Karpas-422 (cell line): ENCODE measurements around the gene NKAIN4. TPM values are rescaled to one million over a fixed set of nuclear protein-coding genes. Genes with fewer than 3 reads are reported as not detected.

ENCODE experiments used
- DNase-seq: peaks from one replicate; pipeline ENCODE4 v3.0.0-alpha.2; 2015
- H2AFZ ChIP-seq: fragments of 200-600 bp; sonication (generic); 2 replicates; pipeline ENCODE4 v1.6.1; 2014; ENCODE audit warnings: antibody characterized with exemption, low read length, mixed read lengths
- H3K27ac ChIP-seq: fragments of 200-600 bp; sonication (generic); 2 replicates; pipeline ENCODE4 v1.5.1; 2014; ENCODE audit warnings: mild to moderate bottlenecking, low read length, moderate library complexity
- H3K27me3 ChIP-seq: fragments of 200-600 bp; sonication (generic); 2 replicates; pipeline ENCODE4 v1.6.1; 2014; ENCODE audit warnings: low read length, mixed read lengths
- H3K36me3 ChIP-seq: fragments of 200-600 bp; sonication (generic); 2 replicates; pipeline ENCODE4 v1.6.1; 2014; ENCODE audit warnings: low read length, mixed read lengths; ENCODE audit not compliant: insufficient read depth
- H3K4me1 ChIP-seq: fragments of 200-600 bp; sonication (generic); 2 replicates; pipeline ENCODE4 v1.6.1; 2014; ENCODE audit warnings: mild to moderate bottlenecking, low read length, mixed read lengths
- H3K4me2 ChIP-seq: fragments of 200-600 bp; sonication (generic); 2 replicates; pipeline ENCODE4 v1.6.1; 2014; ENCODE audit warnings: low read length, low read depth, mild to moderate bottlenecking; ENCODE audit not compliant: poor library complexity, severe bottlenecking
- H3K4me3 ChIP-seq: fragments of 200-600 bp; sonication (generic); 2 replicates; pipeline ENCODE4 v1.5.1; 2014; ENCODE audit warnings: mild to moderate bottlenecking, antibody characterized with exemption, low read length, mixed read lengths
- H3K79me2 ChIP-seq: fragments of 200-600 bp; sonication (generic); 2 replicates; pipeline ENCODE4 v1.6.1; 2014; ENCODE audit warnings: mild to moderate bottlenecking, low read length, mixed read lengths
- H3K9ac ChIP-seq: fragments of 200-600 bp; sonication (generic); 2 replicates; pipeline ENCODE4 v1.6.0; 2014; ENCODE audit warnings: low read length
- H3K9me2 ChIP-seq: fragments of 200-600 bp; sonication (generic), shearing (Covaris generic); replicated peaks from 2 replicates; pipeline ENCODE4 v1.6.0; 2014; ENCODE audit warnings: mild to moderate bottlenecking, low read length, moderate library complexity; ENCODE audit not compliant: insufficient read depth
- H3K9me3 ChIP-seq: fragments of 300-700, 200-600 bp; sonication (generic); 2 replicates; pipeline ENCODE4 v1.6.1; 2014; ENCODE audit warnings: low read length, mixed read lengths
- H4K20me1 ChIP-seq: fragments of 200-600 bp; sonication (generic); 2 replicates; pipeline ENCODE4 v1.6.1; 2014; ENCODE audit warnings: mild to moderate bottlenecking, antibody characterized with exemption, low read length, low read depth; ENCODE audit not compliant: insufficient read depth
- total RNA-seq: library from RNA; depleted of rRNA; stranded (reverse); fragments of >200 nt; shearing (Covaris generic); gene quantifications from 2 replicates; pipeline ENCODE4 v1.2.3, GENCODE V29; 2014; ENCODE audit warnings: low replicate concordance; rRNA removed

The NKAIN4 gene
- not detected in 2 replicates for total RNA-seq

- Histone ChIP-seq H3K9ac (no peak within 1 kb of the TSS), H4K20me1 (no peaks in the 10 kb centered on the region), H3K4me2 (no peak within 1 kb of the TSS), H3K36me3 (no peaks in the 10 kb centered on the region), H3K4me1 (no peaks in the 10 kb centered on the region), H3K27me3 (no peaks in the 10 kb centered on the region), H3K9me2 (no peaks in the 10 kb centered on the region), H2AFZ (no peak within 1 kb of the TSS), H3K9me3 (no peaks in the 10 kb centered on the region), H3K4me3 (no peak within 1 kb of the TSS), H3K27ac (no peak within 1 kb of the TSS), H3K79me2 (no peaks in the 10 kb centered on the region)
- DNase-seq, result no peak
Measured at GRCh38 chr20:63254232-63254605, at the start of gene NKAIN4. TSS of gene NKAIN4 (minus strand) at chr20:63254463. CDS start at chr20:63254450, 13 bp downstream.

- no peak for DNase-seq
- Histone ChIP-seq H4K20me1 (no peaks in the 10 kb centered on the region), H3K9me3 (no peaks in the 10 kb centered on the region), H3K36me3 (no peaks in the 10 kb centered on the region), H3K4me3 (no peak overlapping the region), H3K4me2 (no peak overlapping the region), H3K4me1 (no peaks in the 10 kb centered on the region), H2AFZ (no peak overlapping the region), H3K9me2 (no peaks in the 10 kb centered on the region), H3K79me2 (no peaks in the 10 kb centered on the region), H3K9ac (no peak overlapping the region), H3K27me3 (no peaks in the 10 kb centered on the region), H3K27ac (no peak overlapping the region)
Measured at GRCh38 chr20:63303095-63303666, 48.9 kb upstream of the NKAIN4 start.

- Histone ChIP-seq H3K9me2 (no peaks in the 10 kb centered on the region), H3K9me3 (no peaks in the 10 kb centered on the region), H3K27me3 (no peaks in the 10 kb centered on the region), H3K4me2 (no peak overlapping the region), H4K20me1 (no peaks in the 10 kb centered on the region), H3K27ac (no peak overlapping the region), H3K79me2 (no peaks in the 10 kb centered on the region), H3K4me3 (no peak overlapping the region), H3K9ac (no peak overlapping the region), H2AFZ (no peak overlapping the region), H3K4me1 (peaks cover 12% of the 10 kb centered on the region), H3K36me3 (no peaks in the 10 kb centered on the region)
- no peak for DNase-seq
Measured at GRCh38 chr20:63301671-63302070, 47.4 kb upstream of the NKAIN4 start.

- Histone ChIP-seq H3K36me3 (no peaks in the 10 kb centered on the region), H3K9ac (no peak overlapping the region), H3K79me2 (no peaks in the 10 kb centered on the region), H3K4me2 (no peak overlapping the region), H3K9me2 (no peaks in the 10 kb centered on the region), H3K4me3 (no peak overlapping the region), H3K4me1 (peaks cover 22% of the 10 kb centered on the region), H2AFZ (no peak overlapping the region), H4K20me1 (no peaks in the 10 kb centered on the region), H3K27ac (no peak overlapping the region), H3K9me3 (no peaks in the 10 kb centered on the region), H3K27me3 (no peaks in the 10 kb centered on the region)
- no peak for DNase-seq
Measured at GRCh38 chr20:63298731-63299312, 44.6 kb upstream of the NKAIN4 start.

- H3K4me1 ChIP-seq, result peaks cover 22% of the 10 kb centered on the region
- no peaks in the 10 kb centered on the region for H3K9me2 ChIP-seq
- DNase-seq, result no peak
- H3K79me2 ChIP-seq, result no peaks in the 10 kb centered on the region
- H3K36me3 ChIP-seq, result no peaks in the 10 kb centered on the region
- no peaks in the 10 kb centered on the region for H4K20me1 ChIP-seq
- H3K27ac ChIP-seq, result no peak overlapping the region
- H3K4me2 ChIP-seq, result peak overlapping the region; percentile 35
- no peaks in the 10 kb centered on the region for H3K9me3 ChIP-seq
- no peak overlapping the region for H3K4me3 ChIP-seq
- no peak overlapping the region; the same call in 1 of the 2 replicates for H3K9ac ChIP-seq
- no peak overlapping the region for H2AFZ ChIP-seq
- no peaks in the 10 kb centered on the region for H3K27me3 ChIP-seq
Measured at GRCh38 chr20:63297796-63298572, 43.7 kb upstream of the NKAIN4 start.

GRCh38 chr20:63297371-63297781, 43.1 kb upstream of the NKAIN4 start:
- H3K9me3 ChIP-seq, result no peaks in the 10 kb centered on the region
- H4K20me1 ChIP-seq, result peaks cover 1% of the 10 kb centered on the region; the same call in 1 of the 2 replicates
- H3K9me2 ChIP-seq, result no peaks in the 10 kb centered on the region
- H3K27me3 ChIP-seq, result no peaks in the 10 kb centered on the region
- H3K27ac ChIP-seq, result no peak overlapping the region
- peak overlapping the region; percentile 35 for H3K4me2 ChIP-seq
- H2AFZ ChIP-seq, result no peak overlapping the region
- H3K4me3 ChIP-seq, result no peak overlapping the region
- H3K79me2 ChIP-seq, result no peaks in the 10 kb centered on the region
- H3K9ac ChIP-seq, result no peak overlapping the region; the same call in 1 of the 2 replicates
- peaks cover 22% of the 10 kb centered on the region for H3K4me1 ChIP-seq
- H3K36me3 ChIP-seq, result no peaks in the 10 kb centered on the region
- peak; percentile 82 for DNase-seq

- Histone ChIP-seq H3K4me3 (no peak overlapping the region), H3K9ac (peak overlapping the region; percentile 34; the same call in 1 of the 2 replicates), H3K9me3 (no peaks in the 10 kb centered on the region), H3K27me3 (no peaks in the 10 kb centered on the region), H2AFZ (no peak overlapping the region), H3K4me1 (peaks cover 22% of the 10 kb centered on the region), H3K36me3 (no peaks in the 10 kb centered on the region), H3K4me2 (peak overlapping the region; percentile 35), H3K79me2 (no peaks in the 10 kb centered on the region), H3K9me2 (no peaks in the 10 kb centered on the region), H4K20me1 (peaks cover 8% of the 10 kb centered on the region; the same call in 1 of the 2 replicates), H3K27ac (peak overlapping the region; percentile 36; the same call in 1 of the 2 replicates)
- DNase-seq, result peak; percentile 67
Measured at GRCh38 chr20:63296531-63297299, 42.5 kb upstream of the NKAIN4 start.
